Esophagus (tissue), 2 donors: ENCODE results near the gene TIMP4. TPM values are rescaled to one million over a fixed set of nuclear protein-coding genes. Genes with fewer than 3 reads are reported as not detected.

Experiments
- H3K27ac ChIP-seq, 2 donors: one replicate each; pipeline ENCODE4 v1.5.1; 2013; ENCODE audit warnings: low read depth in 2 of 2, mild to moderate bottlenecking in 2 of 2, inconsistent platforms in 1 of 2, low read length in 1 of 2, moderate library complexity in 1 of 2
- H3K27me3 ChIP-seq, 2 donors: one replicate each; pipeline ENCODE4 v1.6.1; 2013; ENCODE audit warnings: low read length in 2 of 2, control low read depth in 1 of 2, mild to moderate bottlenecking in 1 of 2; ENCODE audit not compliant: insufficient read depth in 2 of 2, control insufficient read depth in 1 of 2
- H3K36me3 ChIP-seq, 2 donors: one replicate each; pipeline ENCODE4 v1.6.1; 2013; ENCODE audit warnings: low read length in 1 of 2; ENCODE audit not compliant: control insufficient read depth in 2 of 2, insufficient read depth in 2 of 2
- H3K4me1 ChIP-seq, 2 donors: one replicate each; pipeline ENCODE4 v1.6.1; 2013; ENCODE audit warnings: low read length in 1 of 2; ENCODE audit not compliant: control insufficient read depth in 2 of 2, insufficient read depth in 2 of 2
- H3K4me3 ChIP-seq, 2 donors: one replicate each; pipeline ENCODE4 v1.5.1; 2013; ENCODE audit warnings: low read length in 2 of 2, mild to moderate bottlenecking in 2 of 2, low read depth in 1 of 2, moderate library complexity in 1 of 2
- H3K9me3 ChIP-seq, 2 donors: one replicate each; pipeline ENCODE4 v1.6.1; 2013; ENCODE audit warnings: mild to moderate bottlenecking in 2 of 2, low read depth in 1 of 2, low read length in 1 of 2, moderate library complexity in 1 of 2; ENCODE audit not compliant: control insufficient read depth in 2 of 2, insufficient read depth in 1 of 2
- whole genome bisulfite sequencing, 2 donors: extraction: QIAGEN DNeasy Blood & Tissue Kit; methylation state at CpG; one replicate each; pipeline ENCODE4 v1.1.7; 2013; 5-methylcytosine and 5-hydroxymethylcytosine counted together
- polyA plus RNA-seq, 2 donors: library from polyadenylated mRNA; stranded (reverse); fragments of 200-250 nt; gene quantifications; one replicate each; pipeline ENCODE4 v1.2.3, GENCODE V29; 2013
- donor health status: healthy with polysubstance abuse.
- donor health status: Bipolar disorder and iron deficiency.

The TIMP4 gene
- polyA plus RNA-seq, 2 donors, result 0.45 to 1.00 TPM

DNA sequence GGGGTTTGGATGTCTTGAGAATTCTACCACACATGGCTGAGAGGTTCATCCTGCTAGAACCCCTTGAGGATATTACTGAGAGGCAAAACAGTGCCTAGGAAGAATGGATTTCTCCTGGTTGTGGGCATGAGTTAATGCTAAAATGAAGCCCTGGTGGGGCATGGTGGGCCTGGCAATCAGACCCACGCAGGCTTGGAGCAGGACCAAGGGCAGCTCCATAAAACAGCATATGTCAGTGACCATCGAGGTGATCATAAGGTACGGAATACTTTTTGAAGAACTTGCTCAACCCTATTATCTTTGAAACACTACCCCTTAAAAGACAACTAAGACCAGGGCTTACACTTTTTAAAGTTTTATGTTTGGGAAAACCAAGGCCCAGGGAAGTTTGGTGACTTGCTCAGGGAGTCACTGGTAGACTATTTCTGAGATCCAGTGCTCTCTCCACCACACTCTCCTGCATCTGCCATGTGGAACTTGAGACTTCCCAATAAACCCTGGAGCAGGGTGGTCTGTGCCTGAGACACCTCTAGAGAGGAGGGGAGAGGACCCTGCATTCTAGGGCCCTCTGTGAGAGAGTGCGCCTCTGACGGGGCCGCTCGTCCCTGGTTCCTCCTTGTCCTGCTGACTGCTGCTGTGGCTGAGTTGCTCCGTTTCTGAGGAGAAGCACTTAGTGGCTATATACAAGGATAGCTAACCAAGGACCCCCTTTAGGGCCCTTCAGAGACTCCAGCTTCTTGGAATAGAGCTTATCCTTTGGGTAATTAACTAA is 28.0 kb upstream of the TIMP4 start:
- WGBS, 2 donors, result 93 to 94% methylated on average over 8 of the region's 8 CpGs

DNA sequence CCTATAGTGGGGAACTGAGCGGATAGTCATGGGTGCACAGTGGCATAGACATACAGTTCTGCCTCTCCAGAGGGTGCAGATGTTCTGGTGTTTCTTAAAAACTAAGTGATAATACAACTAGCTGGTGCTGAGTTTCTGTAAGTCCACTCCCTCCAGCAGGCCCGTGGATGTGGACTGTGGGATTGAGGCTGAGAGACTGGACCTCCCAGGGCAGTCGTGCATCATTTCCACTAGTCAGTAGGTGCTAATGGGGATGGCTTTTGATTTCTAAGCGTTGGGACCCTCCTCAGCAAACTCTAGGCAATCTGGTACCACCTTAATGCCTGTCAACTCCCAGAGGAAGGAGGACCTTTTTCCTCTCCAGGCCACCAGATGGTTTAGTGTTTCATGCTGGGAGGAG is 27.3 kb upstream of the TIMP4 start:
- 86 to 88% methylated on average over 4 of the region's 4 CpGs for WGBS, 2 donors
- Histone ChIP-seq H3K27me3 (no peaks in the 10 kb centered on the region), H3K27ac (no peak overlapping the region), H3K4me3 (no peak overlapping the region), H3K36me3 (no peaks in the 10 kb centered on the region), H3K9me3 (no peaks in the 10 kb centered on the region), H3K4me1 (peaks cover 0 to 24% of the 10 kb centered on the region in 2 donors)

More for the DNA sequence above, 28.0 kb upstream of the TIMP4 start:
- Histone ChIP-seq H3K9me3 (no peaks in the 10 kb centered on the region), H3K4me1 (peaks cover 0 to 24% of the 10 kb centered on the region in 2 donors), H3K27ac (no peak overlapping the region), H3K4me3 (no peak overlapping the region), H3K36me3 (no peaks in the 10 kb centered on the region), H3K27me3 (no peaks in the 10 kb centered on the region)

DNA sequence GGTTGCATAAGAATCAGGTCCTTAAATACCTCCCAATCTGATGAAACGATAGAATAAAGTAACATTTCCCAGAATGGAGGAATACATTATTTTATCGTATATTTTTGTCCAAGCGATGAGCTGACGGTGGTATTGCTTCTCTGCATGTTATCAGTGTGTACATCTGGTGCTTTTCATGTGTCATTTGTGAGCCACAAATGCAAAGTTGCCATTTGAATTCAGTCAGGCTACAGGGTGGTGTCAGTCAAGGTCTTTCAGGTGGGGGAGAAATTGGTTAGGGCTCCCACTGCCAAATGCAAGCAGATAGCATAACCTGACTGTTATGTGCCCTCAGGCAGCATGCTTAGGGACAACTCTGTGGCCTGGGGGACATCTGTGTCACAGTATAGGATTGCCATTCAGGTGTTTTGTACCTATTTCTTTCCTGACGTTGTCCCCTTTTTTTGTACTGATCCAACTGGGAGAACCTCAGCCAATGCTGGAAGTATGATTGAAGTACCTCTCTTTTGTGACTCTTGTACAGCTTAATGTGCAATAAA is 26.5 kb upstream of the TIMP4 start:
- WGBS, 2 donors, result 88% methylated on average over 5 of the region's 5 CpGs
- H3K4me1 ChIP-seq, result peaks cover 0 to 16% of the 10 kb centered on the region in 2 donors
- no peaks in the 10 kb centered on the region for H3K27me3 ChIP-seq
- H3K4me3 ChIP-seq, result no peak overlapping the region
- no peaks in the 10 kb centered on the region for H3K9me3 ChIP-seq
- no peaks in the 10 kb centered on the region for H3K36me3 ChIP-seq
- H3K27ac ChIP-seq, result no peak overlapping the region

DNA sequence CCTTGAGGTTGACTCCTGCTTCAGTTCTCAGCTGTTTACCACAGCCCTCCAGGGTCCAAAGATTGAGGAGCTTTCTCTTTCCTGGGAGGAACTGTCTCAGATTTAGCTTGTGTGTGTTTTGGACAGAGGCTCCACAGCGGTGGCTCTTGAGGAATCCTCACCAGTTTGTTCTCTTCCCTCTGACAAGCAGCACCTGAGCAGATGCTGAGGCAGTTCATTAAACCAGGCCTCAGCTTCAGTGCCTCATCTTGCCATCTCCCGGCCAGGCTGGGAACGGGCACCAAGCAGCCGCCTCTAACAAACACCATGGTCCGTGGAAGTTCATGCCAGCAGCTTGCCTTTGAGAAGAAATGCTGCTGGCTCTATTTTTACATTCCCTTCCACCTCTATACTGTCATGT is 25.8 kb upstream of the TIMP4 start:
- peaks cover 0 to 15% of the 10 kb centered on the region in 2 donors for H3K4me1 ChIP-seq
- no peak overlapping the region for H3K27ac ChIP-seq
- H3K36me3 ChIP-seq, result no peaks in the 10 kb centered on the region
- H3K9me3 ChIP-seq, result no peaks in the 10 kb centered on the region
- 89 to 96% methylated on average over 5 of the region's 5 CpGs for WGBS, 2 donors
- H3K27me3 ChIP-seq, result no peaks in the 10 kb centered on the region
- H3K4me3 ChIP-seq, result no peak overlapping the region

DNA sequence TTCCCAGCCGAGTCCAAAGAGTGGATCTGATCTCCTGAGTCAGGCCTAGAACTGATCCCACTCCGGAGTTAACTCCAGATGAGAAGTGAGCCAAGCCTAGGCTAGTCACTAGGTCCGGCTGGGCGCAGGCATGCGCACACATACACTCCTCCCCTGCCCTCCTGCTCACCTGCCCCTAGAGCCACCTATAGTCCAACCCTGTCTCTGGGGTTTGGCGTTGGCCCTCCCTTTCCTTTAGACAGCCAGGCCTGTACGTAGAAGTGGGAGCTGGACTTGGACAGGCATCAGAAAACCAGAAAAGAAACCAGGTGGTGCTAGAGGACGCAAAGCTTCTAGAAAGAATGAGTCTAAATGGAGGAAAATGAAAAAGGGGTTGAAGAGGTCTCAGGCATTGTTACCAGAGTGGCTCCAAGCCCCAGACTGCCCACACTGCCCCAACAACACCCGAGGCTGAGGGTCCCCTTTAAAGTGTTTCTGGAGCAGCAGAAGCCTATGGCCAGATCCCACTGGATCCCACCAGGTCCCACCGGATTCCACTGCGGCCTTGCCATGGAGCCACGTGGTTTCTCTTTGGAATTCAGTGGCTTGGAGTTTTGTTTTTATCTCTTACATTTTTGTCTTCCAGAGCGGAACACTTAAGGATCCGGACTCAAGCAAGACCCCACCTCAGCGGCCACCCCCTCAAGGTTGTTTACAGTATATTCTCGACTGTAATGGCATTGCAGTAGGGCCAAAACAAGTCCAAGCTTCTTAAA is 24.2 kb upstream of the TIMP4 start:
- Histone ChIP-seq H3K27me3 (no peaks in the 10 kb centered on the region), H3K4me3 (no peak overlapping the region), H3K9me3 (no peaks in the 10 kb centered on the region), H3K36me3 (no peaks in the 10 kb centered on the region), H3K27ac (no peak overlapping the region), H3K4me1 (peaks cover 0 to 4% of the 10 kb centered on the region in 2 donors)
- 83 to 84% methylated on average over 16 of the region's 16 CpGs for WGBS, 2 donors

DNA sequence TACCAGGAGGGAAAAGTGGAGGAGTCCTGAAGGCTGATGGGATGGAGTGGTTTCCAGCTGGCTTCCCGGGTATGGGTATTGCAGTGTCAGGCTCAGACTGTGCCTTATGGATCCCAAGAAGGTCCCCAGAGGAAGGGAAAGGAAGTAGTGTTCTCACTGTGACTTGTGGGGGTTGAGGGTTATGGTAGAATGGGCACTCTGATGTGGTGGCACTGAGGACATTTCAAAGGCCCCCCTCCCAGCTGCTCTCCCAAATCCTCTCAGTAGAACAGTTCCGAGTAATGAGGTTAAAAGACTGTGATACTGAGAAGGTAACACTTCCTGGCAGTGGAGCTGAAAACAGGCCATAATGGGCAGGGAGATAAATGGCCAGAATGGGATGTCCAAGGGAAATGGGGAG is 23.1 kb upstream of the TIMP4 start:
- no peaks in the 10 kb centered on the region for H3K27me3 ChIP-seq
- no peaks in the 10 kb centered on the region for H3K36me3 ChIP-seq
- no peak overlapping the region for H3K27ac ChIP-seq
- WGBS, 2 donors, result 88 to 90% methylated on average over 2 of the region's 2 CpGs
- H3K4me3 ChIP-seq, result no peak overlapping the region
- no peaks in the 10 kb centered on the region for H3K9me3 ChIP-seq
- H3K4me1 ChIP-seq, result no peaks in the 10 kb centered on the region

DNA sequence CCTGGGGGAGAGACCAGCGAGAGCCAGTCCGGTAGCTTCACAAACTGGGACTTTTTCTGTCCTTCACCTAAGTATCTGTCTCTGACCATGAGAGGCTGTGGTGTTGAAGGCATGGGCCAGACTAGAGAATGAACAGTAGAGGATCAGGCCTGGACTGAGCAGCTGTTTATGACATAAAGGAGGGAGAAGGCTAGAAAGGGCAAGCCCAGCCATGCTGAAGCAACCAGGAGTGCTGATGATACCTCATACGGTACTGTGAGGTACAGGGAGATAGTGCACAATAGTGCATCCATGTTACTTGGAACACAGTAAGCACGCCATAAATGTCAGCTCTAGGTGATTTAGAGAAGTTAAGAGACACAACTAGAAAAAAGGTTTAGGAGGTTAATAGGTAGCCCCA is 22.6 kb upstream of the TIMP4 start:
- Histone ChIP-seq H3K9me3 (no peaks in the 10 kb centered on the region), H3K4me3 (no peak overlapping the region), H3K27ac (no peak overlapping the region), H3K36me3 (no peaks in the 10 kb centered on the region), H3K27me3 (no peaks in the 10 kb centered on the region), H3K4me1 (no peaks in the 10 kb centered on the region)
- WGBS, 2 donors, result 90 to 94% methylated on average over 4 of the region's 4 CpGs

DNA sequence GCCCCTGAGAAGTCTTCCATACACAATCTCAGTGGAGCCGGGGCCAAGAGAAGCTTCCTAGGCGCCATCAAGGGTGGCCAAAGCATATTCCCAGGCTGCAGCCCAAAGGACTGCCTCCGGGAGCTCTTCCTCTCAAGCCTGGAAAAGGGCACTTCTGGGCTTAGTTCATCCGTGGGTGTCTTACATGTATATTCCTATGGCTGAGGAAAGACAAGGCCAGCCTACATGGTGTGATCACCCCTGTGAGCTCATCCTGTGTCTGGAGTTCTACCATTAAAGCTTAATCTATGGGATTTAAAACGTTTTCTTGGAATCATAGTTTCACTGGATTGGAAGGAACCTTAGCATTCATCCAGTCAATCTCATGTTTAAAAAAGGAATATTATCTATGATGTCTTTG is 21.9 kb upstream of the TIMP4 start:
- WGBS, 2 donors, result 88 to 92% methylated on average over 5 of the region's 5 CpGs
- Histone ChIP-seq H3K9me3 (no peaks in the 10 kb centered on the region), H3K4me3 (no peak overlapping the region), H3K27ac (no peak overlapping the region), H3K27me3 (no peaks in the 10 kb centered on the region), H3K4me1 (no peaks in the 10 kb centered on the region), H3K36me3 (no peaks in the 10 kb centered on the region)

DNA sequence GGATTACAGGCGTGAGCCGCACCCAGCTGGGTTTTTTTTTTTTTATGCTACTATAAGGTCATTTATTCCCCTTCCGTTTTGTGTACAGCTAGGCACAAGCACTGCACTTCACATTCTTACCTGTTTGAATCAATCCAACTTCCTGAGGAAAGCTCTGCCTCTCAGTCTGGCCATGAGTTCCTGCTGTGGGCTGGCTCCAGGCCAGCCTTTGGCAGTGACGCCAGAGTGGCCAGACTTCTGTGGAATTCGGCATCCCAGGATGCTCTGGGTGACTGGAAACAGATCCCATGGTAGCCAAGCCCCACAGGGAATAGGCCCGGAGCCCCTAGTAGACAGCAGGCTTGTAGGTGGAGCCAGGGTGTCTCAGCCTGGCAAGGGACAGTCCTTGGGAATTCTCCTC is 21.5 kb upstream of the TIMP4 start:
- no peak overlapping the region for H3K27ac ChIP-seq
- no peaks in the 10 kb centered on the region for H3K4me1 ChIP-seq
- H3K36me3 ChIP-seq, result no peaks in the 10 kb centered on the region
- no peak overlapping the region for H3K4me3 ChIP-seq
- no peaks in the 10 kb centered on the region for H3K9me3 ChIP-seq
- 60% methylated on average over 6 of the region's 6 CpGs for WGBS, 2 donors
- H3K27me3 ChIP-seq, result no peaks in the 10 kb centered on the region
